Transverse colon (tissue), 4 donors: ENCODE measurements around the gene OSBPL7. TPM values are rescaled to one million over a fixed set of nuclear protein-coding genes. Genes with fewer than 3 reads are reported as not detected.

Experiments
- DNase-seq: peaks from one replicate; pipeline ENCODE4 v3.0.0-alpha.2; 2019
- H3K27ac ChIP-seq, 4 donors: fragments of 200-600 bp; sonication (generic); 2 replicates each; pipeline ENCODE4 v1.5.1; 2016 to 2018; ENCODE audit warnings: inconsistent platforms in 4 of 4
- H3K27me3 ChIP-seq: fragments of 200-600 bp; sonication (generic); 2 replicates; pipeline ENCODE4 v1.5.1; 2017; ENCODE audit warnings: inconsistent platforms
- H3K36me3 ChIP-seq, 4 donors: fragments of 200-600 bp; sonication (generic); 2 replicates each; pipeline ENCODE4 v1.5.1; 2017 to 2019; ENCODE audit warnings: inconsistent platforms in 4 of 4
- H3K4me1 ChIP-seq, 4 donors: fragments of 200-600 bp; sonication (generic); 2 replicates each; pipeline ENCODE4 v1.5.1; 2017 to 2020; ENCODE audit warnings: inconsistent platforms in 4 of 4
- H3K4me3 ChIP-seq, 4 donors: fragments of 200-600 bp; sonication (generic); 1 replicate in 1 of 4; 2 replicates in 3 of 4; pipeline versions ENCODE4 v1.5.1 to v1.6.1; 2017 to 2019; ENCODE audit warnings: inconsistent platforms in 4 of 4
- H3K9me3 ChIP-seq, 2 donors: fragments of 200-600 bp; sonication (generic); 2 replicates each; pipeline ENCODE4 v1.5.1; 2017 to 2019; ENCODE audit warnings: inconsistent platforms in 2 of 2
- CTCF ChIP-seq, 5 experiments: fragments of 200-600 bp in 3 of 5; fragments of 450-650 bp in 2 of 5; sonication (generic) in 3 of 5; IDR thresholded peaks; 1 replicate in 2 of 5; 2 replicates in 3 of 5; pipeline ENCODE4 v1.5.1; 2016 to 2017; ENCODE audit warnings: antibody characterized with exemption in 5 of 5, inconsistent platforms in 3 of 5, mild to moderate bottlenecking in 2 of 5, moderate library complexity in 1 of 5
- EP300 ChIP-seq: sonication (generic); formaldehyde crosslinking; IDR thresholded peaks from one replicate; pipeline ENCODE4 v1.6.1; 2017; ENCODE audit warnings: antibody characterized with exemption, low read depth
- POLR2A ChIP-seq: fragments of 450-650 bp; IDR thresholded peaks from one replicate; pipeline ENCODE4 v1.6.1; 2016; ENCODE audit warnings: antibody characterized with exemption, mild to moderate bottlenecking, moderate library complexity
- POLR2AphosphoS5 ChIP-seq, 3 donors: sonication (generic); formaldehyde crosslinking; IDR thresholded peaks; one replicate each; pipeline ENCODE4 v1.6.1; 2016; ENCODE audit warnings: antibody characterized with exemption in 3 of 3
- WGBS, 2 donors: methylation state at CpG; one replicate each; pipeline ENCODE4 v1.1.5; 2018; ENCODE audit warnings: low coverage in 1 of 2; 5-methylcytosine and 5-hydroxymethylcytosine counted together
- in situ Hi-C, 4 donors: fragments of 200-750 bp; cut with MboI; loops; one replicate each; pipeline versions ENCODE4 v1.15.0 to v1.15.1; 2017; ENCODE audit warnings: low sequenced_read_pairs in 3 of 4, low pct_ligation_motif_present in 1 of 4, low pct_unique_long_range_greater_than_20kb in 1 of 4
- intact Hi-C: fragments of 100-400 bp; cut with DNase I; formaldehyde crosslinking; loops from one replicate; pipeline ENCODE4 v1.15.1; 2023; ENCODE audit warnings: low total_unique reads
- total RNA-seq, 4 donors: library from RNA; depleted of rRNA; stranded (reverse); fragments of >200 nt; gene quantifications; one replicate each; pipeline ENCODE4 v1.1.0, GENCODE V29; 2016

Gene OSBPL7
- total RNA-seq, 4 donors from 2014 or later: 53.5 to 148 (median 75.0) TPM

GRCh38 chr17:47845716-47846075, 24.1 kb upstream of the OSBPL7 start:
- Histone ChIP-seq H3K27me3 (peaks cover 46% of the 10 kb centered on the region), H3K27ac (no peak overlapping the region), H3K4me3 (no peak overlapping the region), H3K9me3 (no peaks in the 10 kb centered on the region), H3K36me3 (no peaks in the 10 kb centered on the region), H3K4me1 (peaks cover 4 to 35% (median 24%) of the 10 kb centered on the region in 4 donors)
- intact Hi-C loops (loop anchor here (10.0 kb wide), 1 partner anchor 99 kb away; the partner anchor contains the start of gene PNPO), in situ Hi-C loops (loop anchor here in 1 of 4 donors (25.0 kb wide), 1 partner anchor 117 kb away; the partner anchor contains the start of genes CDK5RAP3 and PRR15L)
- DNase-seq: no peak
- TF ChIP-seq EP300 (no peak), POLR2A (no peak), CTCF (IDR thresholded peaks at IDR 0.05) (no peak), POLR2AphosphoS5 (IDR thresholded peaks at IDR 0.05) (no peak)
- 79% methylated on average over 3 of the region's 3 CpGs; no CpG with 5 or more reads in 1 of the 2 donors for WGBS, 2 donors

GRCh38 chr17:47844814-47845715, 23.5 kb upstream of the OSBPL7 start:
- intact Hi-C loops: loop anchor here (10.0 kb wide), 1 partner anchor 100 kb away; the partner anchor contains the start of gene PNPO
- DNase-seq: no peak
- in situ Hi-C loops: loop anchor here (5.0 to 25.0 kb wide), 3 partner anchors 42 to 117 kb away; partner anchors contain the start of genes CDK5RAP3 (in 1 of the 4) and PRR15L (in 1 of the 4)
- Histone ChIP-seq H3K9me3 (no peaks in the 10 kb centered on the region), H3K36me3 (no peaks in the 10 kb centered on the region), H3K4me3 (no peak overlapping the region), H3K4me1 (peaks cover 9 to 35% (median 26%) of the 10 kb centered on the region in 4 donors), H3K27me3 (peaks cover 39% of the 10 kb centered on the region), H3K27ac (no peak overlapping the region)
- TF ChIP-seq CTCF (IDR thresholded peaks at IDR 0.05): peak in 4 of 5 experiments; percentile 6 to 24 (median 16)
- TF ChIP-seq POLR2AphosphoS5 (IDR thresholded peaks at IDR 0.05): no peak
- WGBS, 2 donors: 56 to 73% methylated on average over 2 to 4 of the region's 4 CpGs

- no peak overlapping the region for H3K4me3 ChIP-seq
- 30 to 60% methylated on average over 2 to 5 of the region's 5 CpGs for WGBS, 2 donors
- DNase-seq: no peak
- in situ Hi-C loops (loop anchor here (5.0 to 25.0 kb wide), 3 partner anchors 43 to 118 kb away; partner anchors contain the start of genes CDK5RAP3 (in 1 of the 4) and PRR15L (in 1 of the 4)), intact Hi-C loops (loop anchor here (10.0 kb wide), 1 partner anchor 101 kb away; the partner anchor contains the start of gene PNPO)
- peaks cover 34% of the 10 kb centered on the region for H3K27me3 ChIP-seq
- no peaks in the 10 kb centered on the region for H3K36me3 ChIP-seq
- H3K9me3 ChIP-seq: no peaks in the 10 kb centered on the region
- TF ChIP-seq POLR2A: no peak
- no peak for TF ChIP-seq POLR2AphosphoS5 (IDR thresholded peaks at IDR 0.05)
- no peak for TF ChIP-seq CTCF (IDR thresholded peaks at IDR 0.05)
- no peak for TF ChIP-seq EP300
- peaks cover 12 to 37% (median 32%) of the 10 kb centered on the region in 4 donors for H3K4me1 ChIP-seq
- no peak overlapping the region for H3K27ac ChIP-seq
Observed at GRCh38 chr17:47844227-47844626, 22.6 kb upstream of the OSBPL7 start.

GRCh38 chr17:47843391-47843730, 21.8 kb upstream of the OSBPL7 start:
- H3K9me3 ChIP-seq: no peaks in the 10 kb centered on the region
- peaks cover 12 to 37% (median 32%) of the 10 kb centered on the region in 4 donors for H3K4me1 ChIP-seq
- no peak for DNase-seq
- intact Hi-C loops (loop anchor here (2.0 to 10.0 kb wide), 2 partner anchors 47 to 101 kb away; partner anchors contain the start of gene PNPO), in situ Hi-C loops (loop anchor here (5.0 to 25.0 kb wide), 3 partner anchors 44 to 119 kb away; partner anchors contain the start of genes CDK5RAP3 (in 1 of the 4) and PRR15L (in 1 of the 4))
- WGBS, 2 donors: 15% methylated on average over 6 of the region's 6 CpGs; no CpG with 5 or more reads in 1 of the 2 donors
- H3K27me3 ChIP-seq: peaks cover 30% of the 10 kb centered on the region
- no peaks in the 10 kb centered on the region for H3K36me3 ChIP-seq
- H3K4me3 ChIP-seq: no peak overlapping the region
- TF ChIP-seq POLR2A (no peak), CTCF (IDR thresholded peaks at IDR 0.05) (peak in 1 of 5 experiments; percentile 7), POLR2AphosphoS5 (IDR thresholded peaks at IDR 0.05) (no peak), EP300 (no peak)
- H3K27ac ChIP-seq: peak overlapping the region in 1 of 4 donors; percentile 50
